Measurements from ENCODE around the gene ACMSD.
A peak's percentile ranks its signal among the peaks of the same experiment; 100 is the strongest.
"Not testable (repeated sequence)": the region's sequence is repeated elsewhere in the genome, so short reads cannot be mapped to it uniquely, and the experiment has no call there.

Gene ACMSD

DNA sequence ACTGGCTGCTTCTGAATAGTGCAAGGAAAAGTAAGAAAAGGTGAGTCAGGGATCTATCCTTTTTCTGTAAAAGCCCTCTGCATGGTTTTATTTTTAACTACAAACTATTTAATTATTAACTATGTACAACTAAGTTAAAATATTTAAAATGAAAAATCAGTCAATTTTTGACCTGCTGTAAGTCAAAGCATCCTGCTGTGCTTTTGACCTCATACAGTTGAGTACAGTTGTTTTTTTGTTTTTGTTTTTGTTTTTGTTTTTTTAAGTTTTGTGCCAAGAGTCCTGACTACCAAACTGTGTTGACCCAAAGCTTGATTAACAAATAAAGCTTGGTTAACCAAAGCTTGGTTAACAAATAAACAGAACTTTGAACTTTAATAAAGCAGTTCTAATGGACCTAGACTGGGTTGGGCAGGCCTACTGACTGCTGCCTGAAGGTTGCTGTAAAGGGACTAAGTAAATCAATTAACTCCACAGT, at the start of gene ACMSD:
Gene ACMSD (plus strand): TSS at position 474 of the 478 bp plus-strand sequence. CDS start 67 bp downstream, outside the sequence.
- no peak for DNase-seq (ENCODE audit: low read depth, low spot score)

- DNase-seq (ENCODE audit: low read depth, low spot score), result no peak
These were observed 47.9 kb upstream of the ACMSD start for GRCh38 chr2:134790487-134790886.

DNA sequence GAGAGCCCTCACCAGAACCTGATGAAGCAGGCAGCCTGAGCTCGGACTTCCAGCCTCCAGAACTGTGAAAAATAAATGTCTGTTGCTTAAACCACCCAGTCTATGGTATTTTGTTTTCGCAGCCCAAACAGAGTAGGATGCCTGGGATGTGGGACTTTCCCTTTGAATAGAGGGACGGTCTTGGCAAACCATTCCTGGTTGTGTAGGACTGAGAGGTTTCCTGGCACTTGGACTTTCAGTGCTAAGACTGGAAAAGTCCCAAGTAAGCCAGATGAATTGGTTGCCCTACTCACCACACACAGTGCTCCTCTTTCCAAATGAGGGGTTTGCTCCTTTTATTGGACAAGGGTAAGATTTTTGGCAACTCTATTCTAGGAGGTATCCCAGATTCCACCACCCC, 46.8 kb upstream of the ACMSD start:
- DNase-seq (ENCODE audit: low read depth, low spot score), result no peak

GRCh38 chr2:134792186-134792585, 46.2 kb upstream of the ACMSD start:
- no peak for DNase-seq (ENCODE audit: low read depth, low spot score)

GRCh38 chr2:134795765-134796164, 42.7 kb upstream of the ACMSD start:
- no peak for DNase-seq (ENCODE audit: low read depth, low spot score)

- no peak for DNase-seq (ENCODE audit: low read depth, low spot score)
These were observed 42.0 kb upstream of the ACMSD start for GRCh38 chr2:134796373-134796772.

- DNase-seq (ENCODE audit: low read depth, low spot score), result no peak
These were observed 38.5 kb upstream of the ACMSD start for GRCh38 chr2:134799936-134800335.

DNA sequence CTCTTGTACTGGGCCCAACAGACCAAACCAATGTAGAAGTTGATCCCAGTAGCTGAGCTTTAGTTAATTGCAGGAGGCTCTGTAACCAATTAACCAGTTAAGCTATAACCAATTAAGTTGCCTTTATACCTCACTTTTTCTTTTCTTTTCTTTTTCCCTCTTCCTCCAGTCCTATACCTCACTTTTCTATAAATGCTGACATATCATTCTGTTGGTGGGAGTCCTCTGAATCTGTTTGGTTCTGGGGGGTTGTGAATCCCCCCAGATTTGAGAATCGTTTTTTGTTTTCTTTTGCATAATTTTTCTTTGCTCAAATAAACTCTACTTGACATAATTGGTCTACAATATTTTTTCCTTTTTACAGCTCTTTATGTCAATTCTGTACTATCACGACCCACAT, 38.1 kb upstream of the ACMSD start:
- no peak for DNase-seq (ENCODE audit: low read depth, low spot score)

DNA sequence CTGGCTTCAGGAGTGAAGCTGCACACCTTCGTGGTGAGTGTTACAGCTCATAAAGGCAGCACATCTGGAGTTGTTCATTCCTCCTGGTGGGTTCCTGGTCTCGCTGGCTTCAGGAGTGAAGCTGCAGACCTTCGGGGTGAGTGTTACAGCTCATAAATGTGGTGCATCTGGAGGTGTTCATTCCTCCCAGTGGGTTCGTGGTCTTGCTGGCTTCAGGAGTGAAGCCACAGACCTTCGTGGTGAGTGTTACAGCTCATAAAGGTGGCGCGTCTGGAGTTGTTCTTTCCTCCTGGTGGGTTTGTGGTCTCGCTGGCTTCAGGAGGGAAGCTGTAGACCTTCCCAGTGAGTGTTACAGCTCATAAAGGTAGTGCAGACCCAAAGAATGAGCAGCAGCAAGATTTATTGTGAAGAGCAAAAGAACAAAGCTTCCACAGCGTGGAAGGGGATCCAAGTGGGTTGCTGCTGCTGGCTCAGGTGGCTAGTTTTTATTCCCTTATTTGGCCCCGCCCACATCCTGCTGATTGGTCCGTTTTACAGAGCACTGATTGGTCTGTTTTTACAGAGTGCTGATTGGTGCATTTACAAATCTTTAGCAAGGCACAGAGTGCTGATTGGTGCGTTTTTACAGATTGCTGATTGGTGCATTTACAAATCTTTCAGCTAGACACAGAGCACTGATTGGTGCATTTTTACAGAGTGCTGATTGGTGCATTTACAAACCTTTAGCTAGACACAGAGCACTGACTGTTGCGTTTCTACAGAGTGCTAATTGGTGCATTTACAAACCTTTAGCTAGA, 34.6 kb upstream of the ACMSD start:
- DNase-seq (ENCODE audit: low read depth, low spot score), result not testable (repeated sequence)

- no peak for DNase-seq (ENCODE audit: low read depth, low spot score)
These were observed 22.7 kb upstream of the ACMSD start for GRCh38 chr2:134815741-134816140.

GRCh38 chr2:134818321-134818720, 20.1 kb upstream of the ACMSD start:
- no peak for DNase-seq (ENCODE audit: low read depth, low spot score)

DNA sequence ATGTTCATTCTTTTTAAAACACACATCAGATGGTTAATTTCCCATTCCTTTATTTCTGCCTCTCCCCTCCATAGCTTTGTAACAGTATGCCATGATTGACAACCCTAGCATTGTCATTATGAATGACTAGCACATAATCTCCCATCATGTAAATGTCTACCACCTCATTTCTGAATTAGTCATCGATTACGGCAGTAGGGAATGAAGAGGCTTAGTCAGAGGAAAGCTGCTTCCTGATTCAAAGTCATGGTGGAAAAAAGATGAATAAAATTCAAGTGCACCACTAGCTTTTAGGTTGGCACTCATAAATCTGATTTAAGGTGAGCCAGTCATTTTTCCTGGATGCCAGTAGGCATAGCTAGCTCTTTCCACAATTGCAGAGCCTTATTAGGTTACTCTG, 19.1 kb upstream of the ACMSD start:
- DNase-seq (ENCODE audit: low read depth, low spot score), result no peak

DNA sequence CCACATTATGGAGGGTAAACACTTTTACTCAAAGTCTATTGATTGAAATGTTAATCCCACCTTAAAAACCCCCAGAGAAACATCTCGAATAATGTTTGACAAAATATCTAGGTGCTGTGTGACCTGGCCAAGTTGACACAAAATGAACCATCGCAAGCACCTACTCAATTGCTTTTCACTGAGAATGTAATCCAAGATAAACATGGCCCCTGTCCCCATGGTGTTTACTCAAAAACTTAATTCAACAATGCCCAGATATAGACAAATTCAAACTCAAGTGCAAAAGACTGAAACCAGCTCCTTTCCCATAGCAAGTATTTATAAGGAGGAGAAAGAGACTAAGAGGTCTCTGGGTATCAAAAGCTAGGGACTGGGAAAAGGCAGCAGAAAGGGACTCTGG, 15.0 kb upstream of the ACMSD start:
- DNase-seq (ENCODE audit: low read depth, low spot score), result no peak

DNA sequence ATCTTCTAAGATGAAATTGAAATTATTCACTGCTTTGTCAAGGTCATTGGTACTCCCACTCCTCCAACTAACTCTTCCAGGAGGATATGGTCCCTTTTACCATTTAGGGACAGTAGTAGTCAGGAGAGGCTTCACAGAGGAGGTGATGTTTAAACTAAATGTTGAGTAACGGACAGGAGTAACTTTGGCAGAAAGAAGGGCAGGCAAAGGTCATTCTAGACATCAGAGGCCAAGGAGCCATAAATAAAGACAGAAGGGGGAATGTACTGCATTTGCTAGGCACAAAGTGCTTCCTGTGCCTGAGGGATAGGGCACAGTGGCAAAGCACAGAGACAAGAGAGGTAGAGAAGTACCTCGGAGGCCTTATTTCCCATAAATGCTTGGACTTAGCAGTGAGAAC, 14.6 kb upstream of the ACMSD start:
- DNase-seq (ENCODE audit: low read depth, low spot score), result no peak

- not testable (repeated sequence) for DNase-seq (ENCODE audit: low read depth, low spot score)
These were observed 12.7 kb upstream of the ACMSD start for GRCh38 chr2:134825716-134826115.

GRCh38 chr2:134835471-134835870, 2.9 kb upstream of the ACMSD start:
- DNase-seq (ENCODE audit: low read depth, low spot score), result no peak

DNA sequence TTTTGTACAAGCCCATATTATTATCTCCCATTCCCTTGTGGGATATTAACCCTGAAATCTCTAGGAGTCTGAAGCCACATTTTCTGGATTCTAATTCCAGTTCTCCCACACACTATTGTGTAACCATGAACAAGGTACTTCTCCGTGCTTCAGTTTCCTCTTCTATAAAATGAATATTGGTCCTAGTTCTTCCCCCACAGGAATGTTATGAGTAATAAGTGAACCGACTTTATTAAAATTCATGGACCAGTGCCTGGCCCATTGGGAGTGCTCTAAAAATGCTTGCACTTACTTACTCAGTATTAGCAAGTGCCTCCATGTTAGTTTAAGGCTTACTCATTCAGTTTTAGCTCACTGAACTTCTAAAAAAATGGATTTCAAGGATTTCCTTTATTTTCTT, 1.4 kb upstream of the ACMSD start:
- peak; percentile 4 for DNase-seq (ENCODE audit: low read depth, low spot score)

DNA sequence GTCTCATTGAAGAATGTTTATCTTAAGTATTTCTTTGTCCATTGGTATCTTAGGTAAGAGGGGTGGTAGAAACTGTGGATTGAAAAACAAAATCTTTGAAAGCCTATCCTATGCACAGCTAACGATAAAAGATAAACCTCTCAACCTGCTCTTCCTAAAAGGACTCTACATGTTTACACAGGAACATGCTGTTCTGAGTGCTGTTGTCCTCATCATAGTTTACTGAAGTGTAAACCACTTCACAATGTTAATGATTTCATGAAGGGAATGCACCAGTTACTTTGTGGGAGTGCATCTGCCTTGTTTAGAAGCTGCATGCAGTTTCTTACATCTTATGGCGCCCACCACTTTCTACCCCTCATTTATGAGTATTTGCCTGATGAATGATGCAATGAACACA, 1.2 kb downstream of the ACMSD start:
- DNase-seq (ENCODE audit: low read depth, low spot score), result no peak

GRCh38 chr2:134842930-134843490, 4.6 kb downstream of the ACMSD start:
- no peak for DNase-seq (ENCODE audit: low read depth, low spot score)

- no peak for DNase-seq (ENCODE audit: low read depth, low spot score)
These were observed 5.6 kb downstream of the ACMSD start for GRCh38 chr2:134843968-134844367.

GRCh38 chr2:134845028-134845427, 6.6 kb downstream of the ACMSD start:
- no peak for DNase-seq (ENCODE audit: low read depth, low spot score)

GRCh38 chr2:134845719-134846118, 7.3 kb downstream of the ACMSD start:
- peak; percentile 10 for DNase-seq (ENCODE audit: low read depth, low spot score)

GRCh38 chr2:134846213-134846612, 7.8 kb downstream of the ACMSD start:
- DNase-seq (ENCODE audit: low read depth, low spot score), result no peak
